Prostate gland (tissue), 2 donors: ENCODE results near the gene VSIG8. TPM values are rescaled to one million over a fixed set of nuclear protein-coding genes. Genes with fewer than 3 reads are reported as not detected.

ENCODE experiments used
- DNase-seq: peaks from one replicate; pipeline ENCODE4 v3.0.0-alpha.2; 2019; ENCODE audit warnings: low spot score
- H3K27ac ChIP-seq, 2 donors: fragments of 200-600 bp; sonication (generic); 2 replicates each; pipeline ENCODE4 v1.5.1; 2017 to 2019
- H3K27me3 ChIP-seq: fragments of 200-600 bp; sonication (generic); replicated peaks from 2 replicates; pipeline ENCODE4 v1.5.1; 2019; ENCODE audit not compliant: insufficient read depth
- H3K36me3 ChIP-seq, 2 donors: fragments of 200-600 bp; sonication (generic); 1 replicate in 1 of 2; 2 replicates in 1 of 2; pipeline versions ENCODE4 v1.5.1 to v1.8.1; 2017 to 2019
- H3K4me1 ChIP-seq: fragments of 200-600 bp; sonication (generic); replicated peaks from 2 replicates; pipeline ENCODE4 v1.5.1; 2019
- H3K4me3 ChIP-seq, 2 donors: fragments of 200-600 bp; sonication (generic); 2 replicates each; pipeline ENCODE4 v1.5.1; 2017 to 2019
- H3K9me3 ChIP-seq: fragments of 200-600 bp; sonication (generic); 2 replicates; pipeline ENCODE4 v1.5.1; 2017
- CTCF ChIP-seq, 4 experiments: fragments of 200-600 bp in 2 of 4; fragments of 450-650 bp in 2 of 4; sonication (generic) in 2 of 4; IDR thresholded peaks; 1 replicate in 3 of 4; 2 replicates in 1 of 4; pipeline ENCODE4 v1.5.1; 2016 to 2019; ENCODE audit warnings: antibody characterized with exemption in 4 of 4, mild to moderate bottlenecking in 2 of 4, moderate library complexity in 2 of 4
- POLR2A ChIP-seq: fragments of 450-650 bp; IDR thresholded peaks from one replicate; pipeline ENCODE4 v1.6.1; 2016; ENCODE audit warnings: antibody characterized with exemption, mild to moderate bottlenecking
- POLR2AphosphoS5 ChIP-seq: sonication (generic); formaldehyde crosslinking; IDR thresholded peaks from one replicate; pipeline ENCODE4 v1.6.1; 2017; ENCODE audit warnings: antibody characterized with exemption
- WGBS: methylation state at CpG from one replicate; pipeline ENCODE4 v1.1.5; 2018; 5-methylcytosine and 5-hydroxymethylcytosine counted together
- intact Hi-C: fragments of 100-400 bp; cut with DNase I; formaldehyde crosslinking; loops from one replicate; pipeline ENCODE4 v1.14.2; 2022
- total RNA-seq, 2 donors: library from RNA; depleted of rRNA; stranded (reverse); fragments of >200 nt; gene quantifications; one replicate each; pipeline ENCODE4 v1.1.0, GENCODE V29; 2016

VSIG8 gene
- total RNA-seq, 2 donors from 2014 or later: not detected

- WGBS: 29% methylated on average over 3 of the region's 3 CpGs
- no peak overlapping the region for H3K4me3 ChIP-seq
- no peaks in the 10 kb centered on the region for H3K36me3 ChIP-seq
- H3K9me3 ChIP-seq: no peaks in the 10 kb centered on the region
- no peaks in the 10 kb centered on the region for H3K27me3 ChIP-seq
- TF ChIP-seq POLR2A (no peak), CTCF (IDR thresholded peaks at IDR 0.05) (no peak)
- intact Hi-C loops: no loop called here
- no peak overlapping the region for H3K27ac ChIP-seq
- DNase-seq: no peak
- H3K4me1 ChIP-seq: no peaks in the 10 kb centered on the region
Measured at GRCh38 chr1:159860456-159860855, 2.0 kb downstream of the VSIG8 start.

- Histone ChIP-seq H3K27me3 (no peaks in the 10 kb centered on the region), H3K9me3 (no peaks in the 10 kb centered on the region), H3K4me1 (no peaks in the 10 kb centered on the region), H3K27ac (no peak overlapping the region), H3K36me3 (no peaks in the 10 kb centered on the region), H3K4me3 (no peak overlapping the region)
- intact Hi-C loops: loop anchor here (10.0 kb wide), 1 partner anchor 65 kb away; the partner anchor contains the start of gene TAGLN2
- DNase-seq: no peak
- 60% methylated on average over 7 of the region's 7 CpGs for WGBS
- TF ChIP-seq CTCF (IDR thresholded peaks at IDR 0.05): no peak
- TF ChIP-seq POLR2AphosphoS5: no peak
- no peak for TF ChIP-seq POLR2A
Measured at GRCh38 chr1:159859767-159860322, 2.6 kb downstream of the VSIG8 start.

- H3K36me3 ChIP-seq: no peaks in the 10 kb centered on the region
- no peak for DNase-seq
- TF ChIP-seq POLR2AphosphoS5 (no peak), CTCF (IDR thresholded peaks at IDR 0.05) (no peak)
- H3K4me1 ChIP-seq: no peaks in the 10 kb centered on the region
- H3K9me3 ChIP-seq: no peaks in the 10 kb centered on the region
- 85% methylated on average over 6 of the region's 6 CpGs for WGBS
- H3K4me3 ChIP-seq: no peak overlapping the region
- no peak overlapping the region for H3K27ac ChIP-seq
- intact Hi-C loops: loop anchor here (10.0 kb wide), 1 partner anchor 67 kb away; the partner anchor contains the start of gene TAGLN2
- no peaks in the 10 kb centered on the region for H3K27me3 ChIP-seq
Measured at GRCh38 chr1:159857889-159858288, 4.6 kb downstream of the VSIG8 start.

GRCh38 chr1:159856576-159856975 is 5.9 kb downstream of the VSIG8 start:
- H3K27me3 ChIP-seq: no peaks in the 10 kb centered on the region
- no peak for DNase-seq
- intact Hi-C loops: loop anchor here (10.0 kb wide), 1 partner anchor 68 kb away; the partner anchor contains the start of gene TAGLN2
- no peaks in the 10 kb centered on the region for H3K36me3 ChIP-seq
- TF ChIP-seq POLR2A: no peak
- H3K4me1 ChIP-seq: no peaks in the 10 kb centered on the region
- H3K27ac ChIP-seq: no peak overlapping the region
- no peaks in the 10 kb centered on the region for H3K9me3 ChIP-seq
- 94% methylated on average over 1 of the region's 1 CpG for WGBS
- no peak overlapping the region for H3K4me3 ChIP-seq

- TF ChIP-seq POLR2A: no peak
- no peak for TF ChIP-seq CTCF (IDR thresholded peaks at IDR 0.05)
- no peak for TF ChIP-seq POLR2AphosphoS5
- Histone ChIP-seq H3K4me1 (no peaks in the 10 kb centered on the region), H3K27ac (no peak overlapping the region), H3K9me3 (no peaks in the 10 kb centered on the region), H3K36me3 (no peaks in the 10 kb centered on the region), H3K4me3 (no peak overlapping the region), H3K27me3 (no peaks in the 10 kb centered on the region)
- WGBS: 78% methylated on average over 34 of the region's 34 CpGs
- no peak for DNase-seq
- intact Hi-C loops: loop anchor here (10.0 kb wide), 1 partner anchor 69 kb away; the partner anchor contains the start of gene TAGLN2
Measured at GRCh38 chr1:159855709-159856108, 6.7 kb downstream of the VSIG8 start.
